Thyroid gland (tissue), 4 donors: ENCODE results near the gene FUT3.

ENCODE experiments used
- POLR2A ChIP-seq, 2 donors: fragments of 450-650 bp; IDR thresholded peaks; one replicate each; pipeline ENCODE4 v1.6.1; 2017; ENCODE audit warnings: antibody characterized with exemption in 2 of 2, mild to moderate bottlenecking in 2 of 2, moderate library complexity in 1 of 2
- TF ChIP-seq, protein P1 (sequence below), 6 experiments: fragments of 200-600 bp in 3 of 6; fragments of 450-650 bp in 3 of 6; sonication (generic) in 3 of 6; IDR thresholded peaks; one replicate each; pipeline ENCODE4 v1.5.1; 2016 to 2019; ENCODE audit warnings: antibody characterized with exemption in 6 of 6, mild to moderate bottlenecking in 2 of 6, inconsistent platforms in 1 of 6, moderate library complexity in 1 of 6

DNA sequence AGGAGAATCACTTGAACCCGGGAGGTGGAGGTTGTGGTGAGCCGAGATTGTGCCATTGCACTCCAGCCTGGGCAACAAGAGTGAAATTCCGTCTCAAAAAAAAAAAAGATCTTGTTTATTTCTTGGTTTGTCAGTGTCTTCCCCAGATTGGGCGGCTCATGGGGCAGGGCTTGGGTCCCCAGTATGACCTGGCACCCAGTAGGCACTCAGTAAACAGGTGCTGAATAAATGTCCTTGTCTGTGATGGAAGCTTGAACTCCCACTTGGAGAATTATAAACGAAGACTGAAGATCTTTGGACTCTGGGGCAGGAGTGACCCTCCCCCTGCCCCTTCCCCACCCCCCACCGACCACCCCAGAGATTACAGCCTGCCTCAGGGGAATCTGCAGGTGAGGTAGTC, 28.9 kb upstream of the FUT3 start:
- TF ChIP-seq, protein P1, sequence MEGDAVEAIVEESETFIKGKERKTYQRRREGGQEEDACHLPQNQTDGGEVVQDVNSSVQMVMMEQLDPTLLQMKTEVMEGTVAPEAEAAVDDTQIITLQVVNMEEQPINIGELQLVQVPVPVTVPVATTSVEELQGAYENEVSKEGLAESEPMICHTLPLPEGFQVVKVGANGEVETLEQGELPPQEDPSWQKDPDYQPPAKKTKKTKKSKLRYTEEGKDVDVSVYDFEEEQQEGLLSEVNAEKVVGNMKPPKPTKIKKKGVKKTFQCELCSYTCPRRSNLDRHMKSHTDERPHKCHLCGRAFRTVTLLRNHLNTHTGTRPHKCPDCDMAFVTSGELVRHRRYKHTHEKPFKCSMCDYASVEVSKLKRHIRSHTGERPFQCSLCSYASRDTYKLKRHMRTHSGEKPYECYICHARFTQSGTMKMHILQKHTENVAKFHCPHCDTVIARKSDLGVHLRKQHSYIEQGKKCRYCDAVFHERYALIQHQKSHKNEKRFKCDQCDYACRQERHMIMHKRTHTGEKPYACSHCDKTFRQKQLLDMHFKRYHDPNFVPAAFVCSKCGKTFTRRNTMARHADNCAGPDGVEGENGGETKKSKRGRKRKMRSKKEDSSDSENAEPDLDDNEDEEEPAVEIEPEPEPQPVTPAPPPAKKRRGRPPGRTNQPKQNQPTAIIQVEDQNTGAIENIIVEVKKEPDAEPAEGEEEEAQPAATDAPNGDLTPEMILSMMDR (IDR thresholded peaks at IDR 0.05) = no peak
- no peak for TF ChIP-seq POLR2A (IDR thresholded peaks at IDR 0.05)
